ENCODE data around the gene SLC16A10.
A peak's percentile ranks its signal among the peaks of the same experiment; 100 is the strongest.
"Not testable (repeated sequence)": the region's sequence is repeated elsewhere in the genome, so short reads cannot be mapped to it uniquely, and the experiment has no call there.

The SLC16A10 gene

GRCh38 chr6:111087871-111088667, 766 bp downstream of the SLC16A10 start:
- peak; percentile 27 for DNase-seq (ENCODE audit: low spot score)

- DNase-seq (ENCODE audit: low spot score) = no peak
Measured at GRCh38 chr6:111088668-111089003, 1.3 kb downstream of the SLC16A10 start.

- DNase-seq (ENCODE audit: low spot score) = no peak
Measured at GRCh38 chr6:111090766-111091165, 3.5 kb downstream of the SLC16A10 start.

GRCh38 chr6:111091987-111092386, 4.7 kb downstream of the SLC16A10 start:
- DNase-seq (ENCODE audit: low spot score) = no peak

GRCh38 chr6:111095488-111095887, 8.2 kb downstream of the SLC16A10 start:
- not testable (repeated sequence) for DNase-seq (ENCODE audit: low spot score)

- peak; percentile 67 for DNase-seq (ENCODE audit: low spot score)
Measured at GRCh38 chr6:111096246-111096645, 8.9 kb downstream of the SLC16A10 start.

GRCh38 chr6:111098597-111098996, 11.3 kb downstream of the SLC16A10 start:
- DNase-seq (ENCODE audit: low spot score) = no peak

GRCh38 chr6:111101987-111102386, 14.7 kb downstream of the SLC16A10 start:
- DNase-seq (ENCODE audit: low spot score) = no peak

- peak; percentile 83 for DNase-seq (ENCODE audit: low spot score)
Measured at GRCh38 chr6:111105578-111105977, 18.3 kb downstream of the SLC16A10 start.

GRCh38 chr6:111107589-111107988, 20.3 kb downstream of the SLC16A10 start:
- DNase-seq (ENCODE audit: low spot score) = no peak

GRCh38 chr6:111110036-111110435, 22.7 kb downstream of the SLC16A10 start:
- DNase-seq (ENCODE audit: low spot score) = no peak

GRCh38 chr6:111113336-111114086, 26.2 kb downstream of the SLC16A10 start:
- no peak for DNase-seq (ENCODE audit: low spot score)

GRCh38 chr6:111114087-111114443, 26.8 kb downstream of the SLC16A10 start:
- DNase-seq (ENCODE audit: low spot score) = no peak

- DNase-seq (ENCODE audit: low spot score) = no peak
Measured at GRCh38 chr6:111114482-111114881, 27.2 kb downstream of the SLC16A10 start.

GRCh38 chr6:111118826-111119225, 31.5 kb downstream of the SLC16A10 start:
- DNase-seq (ENCODE audit: low spot score) = no peak

- DNase-seq (ENCODE audit: low spot score) = no peak
Measured at GRCh38 chr6:111119571-111120329, 32.4 kb downstream of the SLC16A10 start.

GRCh38 chr6:111121789-111122350, 34.6 kb downstream of the SLC16A10 start:
- DNase-seq (ENCODE audit: low spot score) = no peak

GRCh38 chr6:111122458-111123286, 35.4 kb downstream of the SLC16A10 start:
- DNase-seq (ENCODE audit: low spot score) = no peak

- no peak for DNase-seq (ENCODE audit: low spot score)
Measured at GRCh38 chr6:111124406-111124805, 37.1 kb downstream of the SLC16A10 start.

- no peak for DNase-seq (ENCODE audit: low spot score)
Measured at GRCh38 chr6:111129013-111129412, 41.7 kb downstream of the SLC16A10 start.

- DNase-seq (ENCODE audit: low spot score) = not testable (repeated sequence)
Measured at GRCh38 chr6:111131018-111131417, 43.7 kb downstream of the SLC16A10 start.

All from LoVo (cell line).